Measurements from ENCODE around the gene SHROOM4. TPM values are rescaled to one million over a fixed set of nuclear protein-coding genes. Genes with fewer than 3 reads are reported as not detected.

SHROOM4 gene
- polyA plus RNA-seq, 2 donors = 0.87 to 1.6 TPM

DNA sequence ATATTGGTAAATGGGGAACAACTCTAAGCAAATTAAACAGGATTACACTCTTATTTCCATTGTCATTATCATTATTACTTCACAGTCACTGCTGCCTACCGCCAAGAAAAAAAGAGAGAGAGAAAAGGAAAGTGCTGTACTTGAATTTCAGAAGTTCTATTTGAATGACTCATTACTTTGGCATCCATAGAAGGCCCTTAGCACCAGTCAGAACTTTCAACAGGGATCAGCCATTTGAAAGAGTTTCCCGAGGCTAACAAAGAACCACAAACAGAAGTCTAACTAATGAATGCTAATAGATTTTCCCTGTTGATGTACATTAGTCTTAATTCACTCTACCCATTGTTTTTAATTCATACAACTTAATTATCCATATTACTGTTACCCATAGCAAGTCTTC lies 116.3 kb downstream of the SHROOM4 start:
- no peaks in the 10 kb centered on the region for H3K9me3 ChIP-seq (ENCODE audit: control insufficient read depth in 2 of 2, insufficient read depth in 1 of 2, low read depth in 1 of 2, low read length in 1 of 2)
- H3K4me1 ChIP-seq (ENCODE audit: control insufficient read depth in 2 of 2, insufficient read depth in 2 of 2, low read length in 1 of 2) = peaks cover 0 to 2% of the 10 kb centered on the region in 2 donors
- no peaks in the 10 kb centered on the region for H3K36me3 ChIP-seq (ENCODE audit: control insufficient read depth in 2 of 2, insufficient read depth in 2 of 2, low read length in 1 of 2)
- H3K27ac ChIP-seq (ENCODE audit: low read depth in 2 of 2, low read length in 1 of 2) = no peak overlapping the region
- H3K27me3 ChIP-seq (ENCODE audit: control insufficient read depth in 1 of 2, insufficient read depth in 2 of 2, low read length in 2 of 2) = peaks cover 0 to 8% of the 10 kb centered on the region in 2 donors
- 14 to 15% methylated on average over 2 of the region's 2 CpGs for WGBS, 2 donors
- no peak overlapping the region for H3K4me3 ChIP-seq (ENCODE audit: low read depth in 1 of 2, low read length in 2 of 2)

DNA sequence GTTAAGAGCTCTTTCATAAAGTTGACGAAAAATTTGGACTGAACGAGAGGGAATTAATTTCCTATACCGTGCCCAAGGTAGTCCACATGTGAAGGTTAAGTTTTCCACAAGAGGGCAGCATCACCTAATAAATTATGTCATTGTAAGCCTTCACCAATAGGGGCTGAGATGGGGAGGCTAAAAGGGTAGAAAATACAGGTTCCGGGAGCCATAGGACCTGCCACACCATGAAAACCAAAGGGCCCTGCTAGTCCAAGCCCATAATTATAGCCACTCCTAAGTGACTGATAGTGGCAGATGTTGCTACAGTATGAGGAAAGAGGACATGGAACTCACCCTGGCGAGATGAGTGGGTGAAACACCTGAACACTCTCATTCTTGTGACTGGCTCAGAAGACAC lies 122.2 kb downstream of the SHROOM4 start:
- Histone ChIP-seq H3K9me3 (ENCODE audit: control insufficient read depth in 2 of 2, insufficient read depth in 1 of 2, low read depth in 1 of 2, low read length in 1 of 2) (no peaks in the 10 kb centered on the region), H3K27me3 (ENCODE audit: control insufficient read depth in 1 of 2, insufficient read depth in 2 of 2, low read length in 2 of 2) (no peaks in the 10 kb centered on the region), H3K36me3 (ENCODE audit: control insufficient read depth in 2 of 2, insufficient read depth in 2 of 2, low read length in 1 of 2) (no peaks in the 10 kb centered on the region), H3K4me1 (ENCODE audit: control insufficient read depth in 2 of 2, insufficient read depth in 2 of 2, low read length in 1 of 2) (no peaks in the 10 kb centered on the region), H3K4me3 (ENCODE audit: low read depth in 1 of 2, low read length in 2 of 2) (no peak overlapping the region), H3K27ac (ENCODE audit: low read depth in 2 of 2, low read length in 1 of 2) (no peak overlapping the region)
- WGBS, 2 donors = 16 to 26% methylated on average over 5 of the region's 5 CpGs

DNA sequence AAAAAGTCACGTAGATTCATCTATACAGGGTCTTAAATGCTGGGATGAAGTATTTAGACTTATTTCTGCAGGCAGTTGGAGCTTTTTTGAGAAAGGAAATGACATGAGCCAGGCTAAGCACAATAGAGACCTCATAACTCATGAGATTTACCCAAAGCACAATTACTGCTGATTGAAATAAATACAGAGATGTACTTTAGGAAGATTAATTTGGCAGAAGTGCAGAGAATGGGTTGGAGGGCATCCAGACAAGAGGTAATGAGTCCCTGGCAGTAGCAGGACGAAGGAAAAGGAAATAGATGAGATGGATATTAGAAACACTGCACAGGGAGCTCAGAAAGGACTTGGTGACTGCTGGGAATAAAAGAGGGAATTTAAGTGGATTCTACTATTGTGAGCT lies 129.1 kb downstream of the SHROOM4 start:
- 43 to 56% methylated on average over 2 of the region's 2 CpGs for WGBS, 2 donors
- Histone ChIP-seq H3K4me3 (ENCODE audit: low read depth in 1 of 2, low read length in 2 of 2) (no peak overlapping the region), H3K27me3 (ENCODE audit: control insufficient read depth in 1 of 2, insufficient read depth in 2 of 2, low read length in 2 of 2) (peaks cover 0 to 2% of the 10 kb centered on the region in 2 donors), H3K27ac (ENCODE audit: low read depth in 2 of 2, low read length in 1 of 2) (no peak overlapping the region), H3K9me3 (ENCODE audit: control insufficient read depth in 2 of 2, insufficient read depth in 1 of 2, low read depth in 1 of 2, low read length in 1 of 2) (no peaks in the 10 kb centered on the region), H3K36me3 (ENCODE audit: control insufficient read depth in 2 of 2, insufficient read depth in 2 of 2, low read length in 1 of 2) (no peaks in the 10 kb centered on the region), H3K4me1 (ENCODE audit: control insufficient read depth in 2 of 2, insufficient read depth in 2 of 2, low read length in 1 of 2) (no peaks in the 10 kb centered on the region)

DNA sequence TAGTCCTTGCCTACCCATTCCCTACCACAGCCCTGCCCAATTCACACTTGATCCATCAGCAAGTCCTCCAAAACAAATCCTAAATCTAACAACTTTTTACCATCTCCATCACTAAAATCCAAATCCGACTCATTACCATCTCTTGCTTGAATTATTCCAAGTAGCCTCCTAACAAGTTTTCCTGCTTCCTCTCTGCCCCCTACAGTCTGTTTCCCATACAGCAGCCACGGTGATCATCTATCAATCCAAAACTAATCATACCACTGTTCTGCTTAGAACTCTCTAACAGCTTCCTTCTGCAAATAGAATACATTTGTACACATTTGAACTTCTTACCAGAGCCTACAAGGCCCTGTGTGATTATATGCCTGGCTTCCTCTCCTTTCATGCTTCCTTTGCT lies 133.0 kb downstream of the SHROOM4 start:
- H3K4me1 ChIP-seq (ENCODE audit: control insufficient read depth in 2 of 2, insufficient read depth in 2 of 2, low read length in 1 of 2) = no peaks in the 10 kb centered on the region
- peaks cover 0 to 2% of the 10 kb centered on the region in 2 donors for H3K27me3 ChIP-seq (ENCODE audit: control insufficient read depth in 1 of 2, insufficient read depth in 2 of 2, low read length in 2 of 2)
- 36 to 63% methylated on average over 2 of the region's 2 CpGs for WGBS, 2 donors
- no peak overlapping the region for H3K4me3 ChIP-seq (ENCODE audit: low read depth in 1 of 2, low read length in 2 of 2)
- no peaks in the 10 kb centered on the region for H3K36me3 ChIP-seq (ENCODE audit: control insufficient read depth in 2 of 2, insufficient read depth in 2 of 2, low read length in 1 of 2)
- H3K9me3 ChIP-seq (ENCODE audit: control insufficient read depth in 2 of 2, insufficient read depth in 1 of 2, low read depth in 1 of 2, low read length in 1 of 2) = no peaks in the 10 kb centered on the region
- H3K27ac ChIP-seq (ENCODE audit: low read depth in 2 of 2, low read length in 1 of 2) = no peak overlapping the region

DNA sequence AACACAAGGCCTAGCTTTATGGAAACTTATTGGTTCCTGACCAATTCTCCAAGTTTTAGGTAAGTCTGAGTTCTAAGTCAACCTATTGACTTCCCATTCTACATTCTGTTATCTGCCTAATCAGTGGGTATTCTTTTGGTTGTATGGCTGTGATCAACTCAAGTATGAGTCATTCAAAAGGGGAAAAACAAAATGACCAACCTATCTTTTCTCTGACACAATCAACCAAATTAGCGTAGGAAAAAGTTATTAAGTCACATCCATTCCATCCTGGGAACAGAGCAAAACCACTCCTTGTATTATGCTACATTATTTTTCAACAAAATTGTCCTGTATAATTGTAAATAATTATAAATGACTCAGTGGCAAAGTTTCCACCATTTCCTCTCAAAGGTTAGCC lies 136.2 kb downstream of the SHROOM4 start:
- Histone ChIP-seq H3K36me3 (ENCODE audit: control insufficient read depth in 2 of 2, insufficient read depth in 2 of 2, low read length in 1 of 2) (no peaks in the 10 kb centered on the region), H3K27ac (ENCODE audit: low read depth in 2 of 2, low read length in 1 of 2) (no peak overlapping the region), H3K9me3 (ENCODE audit: control insufficient read depth in 2 of 2, insufficient read depth in 1 of 2, low read depth in 1 of 2, low read length in 1 of 2) (no peaks in the 10 kb centered on the region), H3K27me3 (ENCODE audit: control insufficient read depth in 1 of 2, insufficient read depth in 2 of 2, low read length in 2 of 2) (no peaks in the 10 kb centered on the region), H3K4me1 (ENCODE audit: control insufficient read depth in 2 of 2, insufficient read depth in 2 of 2, low read length in 1 of 2) (no peaks in the 10 kb centered on the region), H3K4me3 (ENCODE audit: low read depth in 1 of 2, low read length in 2 of 2) (no peak overlapping the region)
- WGBS, 2 donors = 79 to 92% methylated on average over 1 of the region's 1 CpG

DNA sequence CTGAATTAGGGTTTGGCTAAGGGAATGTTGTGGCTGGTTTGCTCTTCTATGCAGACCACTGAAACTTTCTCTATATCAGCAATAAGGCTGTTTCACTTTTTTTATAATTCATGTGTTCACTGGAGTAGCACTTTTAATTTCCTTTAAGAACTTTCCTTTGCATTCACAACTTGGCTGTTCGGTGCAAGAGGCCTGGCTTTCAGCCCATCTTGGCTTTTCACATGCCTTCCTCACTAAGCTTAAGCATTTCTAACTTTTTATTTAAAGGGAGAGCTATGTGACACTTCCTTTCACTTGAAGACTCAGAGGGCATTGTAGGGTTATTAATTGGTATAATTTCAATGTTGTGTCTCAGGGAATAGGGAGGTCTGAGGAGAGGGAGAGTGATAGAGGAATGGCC lies 142.3 kb downstream of the SHROOM4 start:
- Histone ChIP-seq H3K27ac (ENCODE audit: low read depth in 2 of 2, low read length in 1 of 2) (no peak overlapping the region), H3K27me3 (ENCODE audit: control insufficient read depth in 1 of 2, insufficient read depth in 2 of 2, low read length in 2 of 2) (peaks cover 0 to 3% of the 10 kb centered on the region in 2 donors), H3K4me1 (ENCODE audit: control insufficient read depth in 2 of 2, insufficient read depth in 2 of 2, low read length in 1 of 2) (no peaks in the 10 kb centered on the region), H3K36me3 (ENCODE audit: control insufficient read depth in 2 of 2, insufficient read depth in 2 of 2, low read length in 1 of 2) (no peaks in the 10 kb centered on the region), H3K9me3 (ENCODE audit: control insufficient read depth in 2 of 2, insufficient read depth in 1 of 2, low read depth in 1 of 2, low read length in 1 of 2) (no peaks in the 10 kb centered on the region), H3K4me3 (ENCODE audit: low read depth in 1 of 2, low read length in 2 of 2) (no peak overlapping the region)
- 10 to 38% methylated on average over 1 of the region's 1 CpG for WGBS, 2 donors

DNA sequence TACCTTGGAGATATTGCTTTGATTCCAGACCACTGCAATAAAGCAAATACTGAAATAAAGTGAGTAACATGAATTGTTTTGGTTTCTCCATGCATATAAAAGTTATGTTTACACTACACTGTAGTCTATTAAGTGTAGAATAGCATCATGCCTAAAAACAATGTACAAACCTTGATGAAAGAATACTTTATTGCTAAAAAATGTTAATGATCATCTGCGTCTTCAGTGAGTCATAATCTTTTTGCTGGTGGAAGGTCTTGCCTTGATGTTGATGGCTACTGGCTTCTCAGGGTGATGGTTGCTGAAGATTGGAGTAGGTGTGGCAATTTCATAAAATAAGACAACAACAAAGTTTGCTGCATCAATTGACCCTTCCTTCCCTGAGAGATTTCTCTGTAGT lies 145.1 kb downstream of the SHROOM4 start:
- Histone ChIP-seq H3K36me3 (ENCODE audit: control insufficient read depth in 2 of 2, insufficient read depth in 2 of 2, low read length in 1 of 2) (no peaks in the 10 kb centered on the region), H3K4me3 (ENCODE audit: low read depth in 1 of 2, low read length in 2 of 2) (no peak overlapping the region), H3K4me1 (ENCODE audit: control insufficient read depth in 2 of 2, insufficient read depth in 2 of 2, low read length in 1 of 2) (no peaks in the 10 kb centered on the region), H3K27me3 (ENCODE audit: control insufficient read depth in 1 of 2, insufficient read depth in 2 of 2, low read length in 2 of 2) (peaks cover 0 to 3% of the 10 kb centered on the region in 2 donors), H3K9me3 (ENCODE audit: control insufficient read depth in 2 of 2, insufficient read depth in 1 of 2, low read depth in 1 of 2, low read length in 1 of 2) (no peaks in the 10 kb centered on the region), H3K27ac (ENCODE audit: low read depth in 2 of 2, low read length in 1 of 2) (no peak overlapping the region)
- WGBS, 2 donors = 66 to 88% methylated on average over 1 of the region's 1 CpG

DNA sequence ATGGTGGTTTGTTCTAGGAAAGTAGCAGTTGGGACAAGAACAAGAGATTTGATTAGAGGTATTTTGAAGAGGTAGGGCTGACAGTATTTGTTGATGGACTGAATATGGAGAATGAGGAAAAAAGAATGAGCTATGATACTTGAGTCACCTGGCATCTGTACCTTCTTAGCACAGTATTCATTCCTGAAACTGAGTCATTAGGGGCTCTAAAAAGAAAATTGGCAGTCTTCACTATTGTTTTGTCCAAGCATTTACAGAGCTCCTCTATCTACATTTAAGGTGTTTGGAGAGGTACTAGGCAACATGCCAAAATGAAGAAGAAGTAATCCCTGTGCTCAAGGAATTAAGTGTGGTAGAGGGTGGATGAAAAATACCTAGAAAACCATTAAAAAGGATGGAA lies 165.8 kb downstream of the SHROOM4 start:
- no peaks in the 10 kb centered on the region for H3K27me3 ChIP-seq (ENCODE audit: control insufficient read depth in 1 of 2, insufficient read depth in 2 of 2, low read length in 2 of 2)
- H3K4me3 ChIP-seq (ENCODE audit: low read depth in 1 of 2, low read length in 2 of 2) = no peak overlapping the region
- no peaks in the 10 kb centered on the region for H3K9me3 ChIP-seq (ENCODE audit: control insufficient read depth in 2 of 2, insufficient read depth in 1 of 2, low read depth in 1 of 2, low read length in 1 of 2)
- H3K36me3 ChIP-seq (ENCODE audit: control insufficient read depth in 2 of 2, insufficient read depth in 2 of 2, low read length in 1 of 2) = no peaks in the 10 kb centered on the region
- no peaks in the 10 kb centered on the region for H3K4me1 ChIP-seq (ENCODE audit: control insufficient read depth in 2 of 2, insufficient read depth in 2 of 2, low read length in 1 of 2)
- no peak overlapping the region for H3K27ac ChIP-seq (ENCODE audit: low read depth in 2 of 2, low read length in 1 of 2)

DNA sequence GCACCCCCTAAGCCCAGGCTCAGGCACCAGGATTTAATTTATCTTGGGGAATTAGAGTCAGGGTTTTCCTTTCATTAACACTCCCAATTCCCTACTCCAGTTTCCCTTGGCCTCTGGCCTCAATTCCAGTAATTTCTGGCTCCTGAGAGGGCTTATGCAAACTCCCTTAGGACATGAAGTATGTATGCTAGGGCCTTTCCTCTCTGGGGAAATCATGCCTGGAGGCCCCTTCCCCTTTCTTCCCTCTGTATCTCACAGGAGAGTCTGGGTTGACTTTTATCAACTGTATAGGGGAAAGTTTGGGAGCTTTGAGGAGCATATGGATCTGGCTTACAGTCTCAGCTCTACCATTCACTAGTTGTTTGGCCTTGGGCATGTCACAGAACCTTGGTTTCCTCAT lies 169.5 kb downstream of the SHROOM4 start:
- Histone ChIP-seq H3K4me1 (ENCODE audit: control insufficient read depth in 2 of 2, insufficient read depth in 2 of 2, low read length in 1 of 2) (no peaks in the 10 kb centered on the region), H3K36me3 (ENCODE audit: control insufficient read depth in 2 of 2, insufficient read depth in 2 of 2, low read length in 1 of 2) (no peaks in the 10 kb centered on the region), H3K4me3 (ENCODE audit: low read depth in 1 of 2, low read length in 2 of 2) (no peak overlapping the region), H3K27ac (ENCODE audit: low read depth in 2 of 2, low read length in 1 of 2) (no peak overlapping the region), H3K27me3 (ENCODE audit: control insufficient read depth in 1 of 2, insufficient read depth in 2 of 2, low read length in 2 of 2) (no peaks in the 10 kb centered on the region), H3K9me3 (ENCODE audit: control insufficient read depth in 2 of 2, insufficient read depth in 1 of 2, low read depth in 1 of 2, low read length in 1 of 2) (no peaks in the 10 kb centered on the region)

DNA sequence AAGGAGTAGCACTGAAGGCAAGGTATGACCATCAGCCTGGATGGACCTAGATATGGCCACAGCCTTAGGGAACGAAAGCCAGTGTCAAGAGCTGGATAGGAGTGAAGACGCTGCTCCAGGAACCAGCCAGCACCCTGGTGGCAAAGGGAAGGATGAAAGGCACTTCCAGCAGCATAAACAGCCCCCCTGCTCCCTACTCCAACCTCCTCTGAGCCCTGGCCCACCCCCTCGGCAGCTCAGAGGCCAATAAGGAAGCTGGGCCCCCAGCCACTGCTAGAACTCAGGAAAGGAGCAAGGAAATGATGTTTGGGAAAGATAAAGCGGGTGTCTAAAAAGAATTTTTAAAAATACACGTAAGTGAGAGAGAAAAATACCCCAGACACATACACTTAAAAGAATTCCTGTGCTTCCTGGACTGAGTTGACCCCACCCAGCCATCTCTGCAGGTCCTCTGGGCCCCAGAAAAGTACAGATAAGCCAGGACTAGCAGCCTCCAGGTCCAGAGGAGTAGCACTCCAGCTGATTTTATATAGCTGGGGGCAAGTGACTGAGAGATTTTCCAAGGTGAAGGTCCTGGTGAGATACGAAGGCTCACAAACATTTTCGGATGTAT lies 170.4 kb downstream of the SHROOM4 start:
- Histone ChIP-seq H3K9me3 (ENCODE audit: control insufficient read depth in 2 of 2, insufficient read depth in 1 of 2, low read depth in 1 of 2, low read length in 1 of 2) (no peaks in the 10 kb centered on the region), H3K36me3 (ENCODE audit: control insufficient read depth in 2 of 2, insufficient read depth in 2 of 2, low read length in 1 of 2) (no peaks in the 10 kb centered on the region), H3K27ac (ENCODE audit: low read depth in 2 of 2, low read length in 1 of 2) (no peak overlapping the region), H3K4me1 (ENCODE audit: control insufficient read depth in 2 of 2, insufficient read depth in 2 of 2, low read length in 1 of 2) (no peaks in the 10 kb centered on the region), H3K4me3 (ENCODE audit: low read depth in 1 of 2, low read length in 2 of 2) (no peak overlapping the region), H3K27me3 (ENCODE audit: control insufficient read depth in 1 of 2, insufficient read depth in 2 of 2, low read length in 2 of 2) (no peaks in the 10 kb centered on the region)
- 61 to 80% methylated on average over 7 of the region's 7 CpGs for WGBS, 2 donors
